ENCODE results near the gene EFCAB11. TPM values are rescaled to one million over a fixed set of nuclear protein-coding genes. Genes with fewer than 3 reads are reported as not detected.

The EFCAB11 gene
- total and polyA plus RNA-seq, 2 experiments from 2014 or later, result 7.7 to 24.6 TPM

- H3K27me3 Mint-ChIP-seq (ENCODE audit: insufficient read depth, low read depth, poor library complexity), result peaks cover 3% of the 10 kb centered on the region
- Histone ChIP-seq H3K36me3 (ENCODE audit: insufficient read depth) (no peaks in the 10 kb centered on the region), H3K27ac (ENCODE audit: low read depth) (no peak overlapping the region), H3K4me1 (ENCODE audit: insufficient read depth) (no peaks in the 10 kb centered on the region), H4K20me1 (replicated peaks; ENCODE audit: insufficient read depth) (no peaks in the 10 kb centered on the region; the same call in 1 of the 2 replicates), H3K79me2 (replicated peaks; ENCODE audit: insufficient read depth) (no peaks in the 10 kb centered on the region), H3F3A (replicated peaks; ENCODE audit: low read depth) (no peaks in the 10 kb centered on the region), H3K27me3 (ENCODE audit: insufficient read depth) (no peaks in the 10 kb centered on the region), H2AFZ (no peak overlapping the region), H3K4me3 (no peak overlapping the region), H3K9me2 (ENCODE audit: insufficient read depth) (no peaks in the 10 kb centered on the region), H3K4me2 (no peak overlapping the region)
- H3K27ac Mint-ChIP-seq, result no peak overlapping the region
- no peak overlapping the region for H3K4me3 Mint-ChIP-seq
- no peak for TF ChIP-seq CREB1 (CRISPR knock-in tag; IDR thresholded peaks at IDR 0.05; ENCODE audit: low read depth)
- no peak for TF ChIP-seq REST (IDR thresholded peaks at IDR 0.05; ENCODE audit: unreplicated experiment)
- TF ChIP-seq EZH2phosphoT487 (IDR thresholded peaks at IDR 0.05; ENCODE audit: unreplicated experiment), result no peak
- TF ChIP-seq STAT1 (IDR thresholded peaks at IDR 0.05; ENCODE audit: unreplicated experiment), result no peak
- TF ChIP-seq ZNF114 (CRISPR knock-in tag; IDR thresholded peaks at IDR 0.05), result no peak
- no peak for TF ChIP-seq EZH2 (IDR thresholded peaks at IDR 0.05; ENCODE audit: low read depth, unreplicated experiment)
- TF ChIP-seq ZNF331 (CRISPR knock-in tag; IDR thresholded peaks at IDR 0.05; ENCODE audit: low read depth), result no peak
- TF ChIP-seq POLR2AphosphoS5 (IDR thresholded peaks at IDR 0.05; ENCODE audit: low read depth), result no peak
- no peak for TF ChIP-seq ZNF462 (CRISPR knock-in tag; IDR thresholded peaks at IDR 0.05)
- no peak for TF ChIP-seq CTCF (conservative IDR thresholded peaks at IDR 0.05; ENCODE audit: low read depth in 2 of 2)
- TF ChIP-seq NANOG (IDR thresholded peaks at IDR 0.05; ENCODE audit: borderline replicate concordance), result no peak
- TF ChIP-seq JUNB (IDR thresholded peaks at IDR 0.05; ENCODE audit: unreplicated experiment), result no peak
- no peaks in the 10 kb centered on the region for H3K9me3 Mint-ChIP-seq
- no peaks in the 10 kb centered on the region; the same call in 2 of the 3 replicates for H3K36me3 Mint-ChIP-seq (ENCODE audit: low read depth)
- H3K4me1 Mint-ChIP-seq, result peaks cover 10% of the 10 kb centered on the region
- no peak for DNase-seq (ENCODE audit: low spot score)
- ATAC-seq, result no peak
Observed at GRCh38 chr14:89918721-89919120, 35.8 kb downstream of the EFCAB11 start.

Measured in GM23338 (cell line).